PC-9 (cell line): Measurements from ENCODE around the gene MYO3B. TPM values are rescaled to one million over a fixed set of nuclear protein-coding genes. Genes with fewer than 3 reads are reported as not detected.

ENCODE experiments used
- BruUV-seq: library from RNA; stranded (reverse); fragments of 400-500 nt; replicated peaks from 2 replicates; lab custom pipeline; 2021; lab: Mats Ljungman, UMichigan
- CTCF ChIA-PET: fragments of 300-600 bp; sonication (Branson Sonifier 250); formaldehyde crosslinking; loops from one replicate; lab custom pipeline; 2022; ENCODE audit warnings: antibody characterized with exemption; lab: Charles Lee
- POLR2A ChIA-PET: fragments of 300-600 bp; sonication (Branson Sonifier 250); formaldehyde crosslinking; loops from one replicate; lab custom pipeline; 2022; ENCODE audit warnings: antibody characterized with exemption; ENCODE audit not compliant: unreplicated experiment; lab: Charles Lee
- DNase-seq, 2 experiments: peaks; one replicate each; pipeline versions ENCODE4 v3.0.0 to v3.0.0-alpha.2; 2015 to 2022; ENCODE audit warnings: mixed read lengths in 1 of 2
- H2AFZ ChIP-seq: fragments of 200-600 bp; sonication (generic); 2 replicates; pipeline ENCODE4 v1.8.1; 2017; ENCODE audit warnings: antibody characterized with exemption
- H3F3A ChIP-seq: fragments of 200-600 bp; sonication (generic); 2 replicates; pipeline ENCODE4 v1.8.1; 2017; ENCODE audit warnings: antibody characterized with exemption, mild to moderate bottlenecking, low read depth; ENCODE audit not compliant: insufficient read depth
- H3K27ac ChIP-seq: fragments of 200-600 bp; sonication (generic); 2 replicates; pipeline ENCODE4 v1.6.1; 2016; ENCODE audit warnings: mixed run types
- H3K27me3 ChIP-seq: fragments of 200-600 bp; sonication (generic); 2 replicates; pipeline ENCODE4 v1.6.1; 2016; ENCODE audit warnings: low read depth, mixed run types; ENCODE audit not compliant: insufficient read depth
- H3K36me3 ChIP-seq: fragments of 200-600 bp; sonication (generic); 2 replicates; pipeline ENCODE4 v1.6.1; 2016; ENCODE audit warnings: low read depth, mixed run types
- H3K4me1 ChIP-seq: fragments of 200-600 bp; sonication (generic); replicated peaks from 2 replicates; pipeline ENCODE4 v1.6.1; 2016; ENCODE audit warnings: mixed run types; ENCODE audit not compliant: insufficient read depth
- H3K4me2 ChIP-seq: fragments of 200-600 bp; sonication (generic); 2 replicates; pipeline ENCODE4 v1.6.1; 2017; ENCODE audit warnings: mixed run types
- H3K4me3 ChIP-seq: fragments of 200-600 bp; sonication (generic); 2 replicates; pipeline ENCODE4 v1.6.1; 2016; ENCODE audit warnings: mixed run types
- H3K79me2 ChIP-seq: fragments of 200-600 bp; sonication (generic); 2 replicates; pipeline ENCODE4 v1.6.1; 2017; ENCODE audit warnings: low read depth, mixed run types
- H3K9me2 ChIP-seq: fragments of 200-600 bp; sonication (generic); 2 replicates; pipeline ENCODE4 v1.8.1; 2017; ENCODE audit warnings: mild to moderate bottlenecking; ENCODE audit not compliant: insufficient read depth
- H3K9me3 ChIP-seq: fragments of 200-600 bp; sonication (generic); 2 replicates; pipeline ENCODE4 v1.8.1; 2016; ENCODE audit warnings: low read depth; ENCODE audit not compliant: insufficient read depth
- H4K20me1 ChIP-seq: fragments of 200-600 bp; sonication (generic); 2 replicates; pipeline ENCODE4 v1.8.1; 2017; ENCODE audit not compliant: insufficient read depth
- CTCF ChIP-seq: fragments of 200-600 bp; sonication (generic); conservative IDR thresholded peaks from 2 replicates; pipeline ENCODE4 v1.6.1; 2017; ENCODE audit warnings: mixed run types, antibody characterized with exemption, mild to moderate bottlenecking, moderate library complexity
- EZH2 ChIP-seq: fragments of 200-600 bp; sonication (generic); IDR thresholded peaks from 2 replicates; pipeline ENCODE4 v1.8.0; 2017; ENCODE audit warnings: antibody characterized with exemption, low read depth
- intact Hi-C: fragments of 100-400 bp; cut with micrococcal nuclease; formaldehyde crosslinking; loops from one replicate; pipeline ENCODE4 v1.10.0; 2022; ENCODE audit not compliant: unreplicated experiment
- total RNA-seq: library from RNA; stranded (reverse); gene quantifications from 2 replicates; pipeline ENCODE4 v1.2.3, GENCODE V29; 2021

Gene MYO3B
- total RNA-seq, 1 experiment from 2014 or later, result 5.3 TPM

GRCh38 chr2:170585067-170585466, 407.1 kb downstream of the MYO3B start:
- no peaks in the 10 kb centered on the region for H3K9me3 ChIP-seq
- no peak overlapping the region for H2AFZ ChIP-seq
- no peak overlapping the region for H3K4me3 ChIP-seq
- no TSS peak for BruUV-seq
- no peaks in the 10 kb centered on the region for H4K20me1 ChIP-seq
- H3K4me1 ChIP-seq, result peaks cover 10% of the 10 kb centered on the region
- H3F3A ChIP-seq, result no peaks in the 10 kb centered on the region
- ChIA-PET POLR2A (interaction anchor here (0.7 kb wide), 1 partner anchor 221 kb away, joined by 6 read pairs; no protein-coding TSS in a partner anchor), CTCF (no interaction called here)
- no peaks in the 10 kb centered on the region for H3K27me3 ChIP-seq
- intact Hi-C loops, result loop anchor here (10.0 kb wide), 1 partner anchor 230 kb away; the partner anchor contains the start of gene GAD1
- H3K4me2 ChIP-seq, result no peak overlapping the region
- DNase-seq, result peak in 1 of 2 experiments; percentile 52
- H3K79me2 ChIP-seq, result no peaks in the 10 kb centered on the region
- H3K9me2 ChIP-seq, result no peaks in the 10 kb centered on the region
- TF ChIP-seq CTCF (no peak), EZH2 (no peak)
- H3K27ac ChIP-seq, result no peak overlapping the region
- no peaks in the 10 kb centered on the region for H3K36me3 ChIP-seq

GRCh38 chr2:170586571-170587095, 408.7 kb downstream of the MYO3B start:
- CTCF ChIA-PET, result no interaction called here
- BruUV-seq, result no TSS peak

GRCh38 chr2:170587117-170587516, 409.2 kb downstream of the MYO3B start:
- Histone ChIP-seq H3K36me3 (no peaks in the 10 kb centered on the region), H3F3A (no peaks in the 10 kb centered on the region), H3K27me3 (no peaks in the 10 kb centered on the region), H3K9me2 (no peaks in the 10 kb centered on the region), H3K9me3 (no peaks in the 10 kb centered on the region), H3K27ac (no peak overlapping the region), H3K79me2 (no peaks in the 10 kb centered on the region), H3K4me1 (peaks cover 10% of the 10 kb centered on the region), H3K4me2 (no peak overlapping the region), H2AFZ (no peak overlapping the region), H3K4me3 (no peak overlapping the region), H4K20me1 (no peaks in the 10 kb centered on the region)
- BruUV-seq, result no TSS peak
- CTCF ChIA-PET, result no interaction called here
- no peak for DNase-seq
- POLR2A ChIA-PET, result no interaction called here
- intact Hi-C loops, result loop anchor here (10.0 kb wide), 1 partner anchor 228 kb away; the partner anchor contains the start of gene GAD1
- TF ChIP-seq CTCF (no peak), EZH2 (no peak)

More at GRCh38 chr2:170586571-170587095, 408.7 kb downstream of the MYO3B start:
- H3K79me2 ChIP-seq, result no peaks in the 10 kb centered on the region
- H3K4me2 ChIP-seq, result no peak overlapping the region
- no peaks in the 10 kb centered on the region for H3K36me3 ChIP-seq
- H3K9me3 ChIP-seq, result no peaks in the 10 kb centered on the region
- no peak overlapping the region for H3K4me3 ChIP-seq
- H2AFZ ChIP-seq, result no peak overlapping the region
- H3K9me2 ChIP-seq, result no peaks in the 10 kb centered on the region
- intact Hi-C loops, result loop anchor here (10.0 kb wide), 1 partner anchor 228 kb away; the partner anchor contains the start of gene GAD1
- H3F3A ChIP-seq, result no peaks in the 10 kb centered on the region
- no peak for TF ChIP-seq EZH2
- TF ChIP-seq CTCF, result no peak
- no peaks in the 10 kb centered on the region for H4K20me1 ChIP-seq
- DNase-seq, result no peak
- no peaks in the 10 kb centered on the region for H3K27me3 ChIP-seq
- no peak overlapping the region for H3K27ac ChIP-seq
- POLR2A ChIA-PET, result no interaction called here
- peaks cover 10% of the 10 kb centered on the region for H3K4me1 ChIP-seq
